ENCODE results near the gene SPOCD1.

- TF ChIP-seq SIN3A (IDR thresholded peaks at IDR 0.05; ENCODE audit: borderline replicate concordance, insufficient read depth, low read depth, low read length), result no peak
- TF ChIP-seq CTCF (IDR thresholded peaks at IDR 0.05), result no peak
- no peak for TF ChIP-seq POLR2AphosphoS5 (IDR thresholded peaks at IDR 0.05; ENCODE audit: low read depth, low read length)
- TF ChIP-seq, protein P1, sequence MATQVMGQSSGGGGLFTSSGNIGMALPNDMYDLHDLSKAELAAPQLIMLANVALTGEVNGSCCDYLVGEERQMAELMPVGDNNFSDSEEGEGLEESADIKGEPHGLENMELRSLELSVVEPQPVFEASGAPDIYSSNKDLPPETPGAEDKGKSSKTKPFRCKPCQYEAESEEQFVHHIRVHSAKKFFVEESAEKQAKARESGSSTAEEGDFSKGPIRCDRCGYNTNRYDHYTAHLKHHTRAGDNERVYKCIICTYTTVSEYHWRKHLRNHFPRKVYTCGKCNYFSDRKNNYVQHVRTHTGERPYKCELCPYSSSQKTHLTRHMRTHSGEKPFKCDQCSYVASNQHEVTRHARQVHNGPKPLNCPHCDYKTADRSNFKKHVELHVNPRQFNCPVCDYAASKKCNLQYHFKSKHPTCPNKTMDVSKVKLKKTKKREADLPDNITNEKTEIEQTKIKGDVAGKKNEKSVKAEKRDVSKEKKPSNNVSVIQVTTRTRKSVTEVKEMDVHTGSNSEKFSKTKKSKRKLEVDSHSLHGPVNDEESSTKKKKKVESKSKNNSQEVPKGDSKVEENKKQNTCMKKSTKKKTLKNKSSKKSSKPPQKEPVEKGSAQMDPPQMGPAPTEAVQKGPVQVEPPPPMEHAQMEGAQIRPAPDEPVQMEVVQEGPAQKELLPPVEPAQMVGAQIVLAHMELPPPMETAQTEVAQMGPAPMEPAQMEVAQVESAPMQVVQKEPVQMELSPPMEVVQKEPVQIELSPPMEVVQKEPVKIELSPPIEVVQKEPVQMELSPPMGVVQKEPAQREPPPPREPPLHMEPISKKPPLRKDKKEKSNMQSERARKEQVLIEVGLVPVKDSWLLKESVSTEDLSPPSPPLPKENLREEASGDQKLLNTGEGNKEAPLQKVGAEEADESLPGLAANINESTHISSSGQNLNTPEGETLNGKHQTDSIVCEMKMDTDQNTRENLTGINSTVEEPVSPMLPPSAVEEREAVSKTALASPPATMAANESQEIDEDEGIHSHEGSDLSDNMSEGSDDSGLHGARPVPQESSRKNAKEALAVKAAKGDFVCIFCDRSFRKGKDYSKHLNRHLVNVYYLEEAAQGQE (IDR thresholded peaks at IDR 0.05; ENCODE audit: insufficient read depth in 1 of 2, low read depth in 2 of 2, low read length in 1 of 2), result no peak
- TF ChIP-seq TCF7L2 (IDR thresholded peaks at IDR 0.05; ENCODE audit: low read depth, low read length), result no peak
Measured at GRCh38 chr1:31815307-31815645, 546 bp downstream of the SPOCD1 start.

Data from Panc1 (cell line).